ENCODE measurements around the gene INTS1.

DNA sequence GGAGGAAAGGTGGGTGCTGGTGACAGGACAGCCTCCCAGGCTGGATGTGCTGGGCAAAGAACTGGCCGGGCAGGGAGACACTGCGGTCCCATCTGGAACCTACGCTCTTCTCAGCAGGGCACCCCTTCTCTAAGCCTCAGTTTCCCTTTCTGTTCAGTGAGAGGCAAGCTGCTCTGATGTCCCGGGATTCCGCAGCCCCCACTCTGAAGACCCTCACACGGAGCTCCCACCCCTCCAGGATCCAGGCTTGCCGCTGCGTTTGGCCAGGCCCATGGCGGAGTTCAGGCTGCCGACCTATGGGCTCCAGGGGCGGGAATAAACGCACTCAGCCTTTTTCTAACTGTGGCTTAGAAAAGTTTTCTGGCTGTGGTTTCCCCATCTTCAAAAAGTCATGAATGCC, 10.2 kb upstream of the INTS1 start:
- TF ChIP-seq POLR2AphosphoS5 (IDR thresholded peaks at IDR 0.05; ENCODE audit: low read depth) (no peak), JUNB (IDR thresholded peaks at IDR 0.05; ENCODE audit: unreplicated experiment) (no peak), EZH2phosphoT487 (IDR thresholded peaks at IDR 0.05; ENCODE audit: unreplicated experiment) (no peak), CREB1 (CRISPR knock-in tag; IDR thresholded peaks at IDR 0.05; ENCODE audit: low read depth) (no peak)
- TF ChIP-seq, protein P1, sequence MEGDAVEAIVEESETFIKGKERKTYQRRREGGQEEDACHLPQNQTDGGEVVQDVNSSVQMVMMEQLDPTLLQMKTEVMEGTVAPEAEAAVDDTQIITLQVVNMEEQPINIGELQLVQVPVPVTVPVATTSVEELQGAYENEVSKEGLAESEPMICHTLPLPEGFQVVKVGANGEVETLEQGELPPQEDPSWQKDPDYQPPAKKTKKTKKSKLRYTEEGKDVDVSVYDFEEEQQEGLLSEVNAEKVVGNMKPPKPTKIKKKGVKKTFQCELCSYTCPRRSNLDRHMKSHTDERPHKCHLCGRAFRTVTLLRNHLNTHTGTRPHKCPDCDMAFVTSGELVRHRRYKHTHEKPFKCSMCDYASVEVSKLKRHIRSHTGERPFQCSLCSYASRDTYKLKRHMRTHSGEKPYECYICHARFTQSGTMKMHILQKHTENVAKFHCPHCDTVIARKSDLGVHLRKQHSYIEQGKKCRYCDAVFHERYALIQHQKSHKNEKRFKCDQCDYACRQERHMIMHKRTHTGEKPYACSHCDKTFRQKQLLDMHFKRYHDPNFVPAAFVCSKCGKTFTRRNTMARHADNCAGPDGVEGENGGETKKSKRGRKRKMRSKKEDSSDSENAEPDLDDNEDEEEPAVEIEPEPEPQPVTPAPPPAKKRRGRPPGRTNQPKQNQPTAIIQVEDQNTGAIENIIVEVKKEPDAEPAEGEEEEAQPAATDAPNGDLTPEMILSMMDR (conservative IDR thresholded peaks at IDR 0.05; ENCODE audit: low read depth in 2 of 2) = no peak
- TF ChIP-seq, protein P2, sequence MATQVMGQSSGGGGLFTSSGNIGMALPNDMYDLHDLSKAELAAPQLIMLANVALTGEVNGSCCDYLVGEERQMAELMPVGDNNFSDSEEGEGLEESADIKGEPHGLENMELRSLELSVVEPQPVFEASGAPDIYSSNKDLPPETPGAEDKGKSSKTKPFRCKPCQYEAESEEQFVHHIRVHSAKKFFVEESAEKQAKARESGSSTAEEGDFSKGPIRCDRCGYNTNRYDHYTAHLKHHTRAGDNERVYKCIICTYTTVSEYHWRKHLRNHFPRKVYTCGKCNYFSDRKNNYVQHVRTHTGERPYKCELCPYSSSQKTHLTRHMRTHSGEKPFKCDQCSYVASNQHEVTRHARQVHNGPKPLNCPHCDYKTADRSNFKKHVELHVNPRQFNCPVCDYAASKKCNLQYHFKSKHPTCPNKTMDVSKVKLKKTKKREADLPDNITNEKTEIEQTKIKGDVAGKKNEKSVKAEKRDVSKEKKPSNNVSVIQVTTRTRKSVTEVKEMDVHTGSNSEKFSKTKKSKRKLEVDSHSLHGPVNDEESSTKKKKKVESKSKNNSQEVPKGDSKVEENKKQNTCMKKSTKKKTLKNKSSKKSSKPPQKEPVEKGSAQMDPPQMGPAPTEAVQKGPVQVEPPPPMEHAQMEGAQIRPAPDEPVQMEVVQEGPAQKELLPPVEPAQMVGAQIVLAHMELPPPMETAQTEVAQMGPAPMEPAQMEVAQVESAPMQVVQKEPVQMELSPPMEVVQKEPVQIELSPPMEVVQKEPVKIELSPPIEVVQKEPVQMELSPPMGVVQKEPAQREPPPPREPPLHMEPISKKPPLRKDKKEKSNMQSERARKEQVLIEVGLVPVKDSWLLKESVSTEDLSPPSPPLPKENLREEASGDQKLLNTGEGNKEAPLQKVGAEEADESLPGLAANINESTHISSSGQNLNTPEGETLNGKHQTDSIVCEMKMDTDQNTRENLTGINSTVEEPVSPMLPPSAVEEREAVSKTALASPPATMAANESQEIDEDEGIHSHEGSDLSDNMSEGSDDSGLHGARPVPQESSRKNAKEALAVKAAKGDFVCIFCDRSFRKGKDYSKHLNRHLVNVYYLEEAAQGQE (IDR thresholded peaks at IDR 0.05; ENCODE audit: unreplicated experiment) = no peak

All from GM23338 (cell line).